ENCODE results near the gene SBNO1.

DNA sequence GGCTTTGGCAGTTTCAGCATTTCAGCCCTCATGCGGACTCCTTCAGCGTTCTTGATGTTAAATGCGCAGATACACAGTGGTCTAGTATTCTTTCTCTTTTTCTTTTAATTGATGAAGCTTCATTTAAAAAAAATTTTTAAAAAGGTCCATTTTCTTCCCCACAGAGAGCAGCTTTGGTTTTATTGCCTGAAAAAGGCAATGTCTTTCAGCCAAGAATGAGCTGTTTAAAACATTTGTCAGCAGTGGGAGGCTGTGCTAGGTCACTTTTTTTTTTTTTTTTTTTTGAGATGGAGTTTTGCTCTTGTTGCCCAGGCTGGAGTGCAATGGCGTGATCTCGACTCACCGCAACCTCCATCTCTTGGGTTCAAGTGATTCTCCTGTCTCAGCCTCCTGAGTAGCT lies 32.8 kb upstream of the SBNO1 start:
- TF ChIP-seq SUZ12 (IDR thresholded peaks at IDR 0.05; ENCODE audit: extremely low read depth, insufficient read depth, insufficient read length) (no peak), YY1 (IDR thresholded peaks at IDR 0.05; ENCODE audit: insufficient read depth, insufficient read length) (no peak), ZNF274 (IDR thresholded peaks at IDR 0.05; ENCODE audit: low read depth, low read length) (no peak)
